GM18951 (cell line): ENCODE data around the gene SLC35A3.

Experiments used
- POLR2A ChIP-seq: IDR thresholded peaks from 4 replicates; pipeline ENCODE4 v1.6.1; 2011; ENCODE audit warnings: mild to moderate bottlenecking; ENCODE audit not compliant: insufficient read length, insufficient read depth; ENCODE audit errors: extremely low read depth
- in situ Hi-C: fragments of 300-500 bp; cut with MboI; formaldehyde crosslinking; loops from one replicate; pipeline ENCODE4 v1.12.0; 2022; ENCODE audit warnings: low sequenced_read_pairs, mixed read lengths, inconsistent platforms; ENCODE audit not compliant: unreplicated experiment

Gene SLC35A3

DNA sequence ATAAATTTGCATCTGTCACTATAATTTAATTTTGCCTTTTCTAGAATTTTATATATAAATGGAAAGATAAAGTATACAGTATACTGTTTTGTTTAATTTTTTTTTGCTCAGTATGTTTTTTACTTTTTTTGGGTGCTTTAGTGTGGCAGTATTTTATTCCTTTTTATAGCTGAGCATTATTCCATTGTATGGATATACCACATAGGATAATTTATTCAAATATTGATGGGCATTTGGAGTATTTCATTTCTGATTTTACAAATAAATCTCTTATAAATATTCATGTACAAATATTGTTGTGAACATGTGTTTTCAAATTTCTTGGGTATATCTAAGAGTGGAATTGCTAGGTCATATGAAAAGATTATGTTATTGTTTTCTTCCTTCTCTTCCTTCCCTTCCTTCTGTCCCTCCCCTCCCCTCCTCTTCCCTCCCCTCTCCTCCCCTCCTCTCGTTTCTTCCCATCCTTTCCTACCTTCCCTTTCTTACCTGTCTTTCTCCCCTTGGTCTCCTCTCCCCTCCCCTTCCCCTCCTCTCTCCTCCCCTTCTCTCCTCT, 18.5 kb downstream of the SLC35A3 start:
- TF ChIP-seq POLR2A, result no peak
- in situ Hi-C loops, result no loop called here

DNA sequence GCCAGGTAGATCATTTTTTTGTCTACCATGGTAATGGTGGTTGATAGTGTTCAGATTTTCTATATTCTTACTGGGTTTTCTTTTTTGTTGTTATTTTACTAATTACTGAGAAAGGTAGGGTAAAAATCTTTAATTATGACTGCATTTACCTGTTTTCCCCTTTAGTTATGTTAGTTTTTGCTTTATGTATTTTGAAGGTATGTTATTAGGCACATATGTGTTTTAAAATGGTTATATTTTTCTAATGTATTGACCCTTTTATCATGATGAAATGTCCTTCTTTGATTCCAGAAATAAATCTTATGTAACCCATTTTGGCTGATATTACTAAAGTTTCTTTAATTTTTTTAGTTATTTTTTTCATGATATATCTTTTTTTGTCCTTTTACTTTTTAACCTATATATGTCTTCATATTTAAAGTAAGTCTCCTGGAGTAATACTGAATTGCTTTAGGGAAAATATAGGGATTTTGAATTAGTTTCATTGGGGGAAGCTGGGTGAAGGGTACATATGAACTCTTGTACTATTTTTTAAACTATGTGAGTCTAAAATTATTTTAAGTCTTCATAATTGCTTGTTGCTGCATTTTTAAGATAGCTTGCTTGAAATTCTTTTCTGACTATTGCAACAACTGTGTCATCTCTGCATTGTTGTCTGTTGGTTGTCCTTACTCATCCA, 22.4 kb downstream of the SLC35A3 start:
- no peak for TF ChIP-seq POLR2A
- in situ Hi-C loops, result no loop called here

DNA sequence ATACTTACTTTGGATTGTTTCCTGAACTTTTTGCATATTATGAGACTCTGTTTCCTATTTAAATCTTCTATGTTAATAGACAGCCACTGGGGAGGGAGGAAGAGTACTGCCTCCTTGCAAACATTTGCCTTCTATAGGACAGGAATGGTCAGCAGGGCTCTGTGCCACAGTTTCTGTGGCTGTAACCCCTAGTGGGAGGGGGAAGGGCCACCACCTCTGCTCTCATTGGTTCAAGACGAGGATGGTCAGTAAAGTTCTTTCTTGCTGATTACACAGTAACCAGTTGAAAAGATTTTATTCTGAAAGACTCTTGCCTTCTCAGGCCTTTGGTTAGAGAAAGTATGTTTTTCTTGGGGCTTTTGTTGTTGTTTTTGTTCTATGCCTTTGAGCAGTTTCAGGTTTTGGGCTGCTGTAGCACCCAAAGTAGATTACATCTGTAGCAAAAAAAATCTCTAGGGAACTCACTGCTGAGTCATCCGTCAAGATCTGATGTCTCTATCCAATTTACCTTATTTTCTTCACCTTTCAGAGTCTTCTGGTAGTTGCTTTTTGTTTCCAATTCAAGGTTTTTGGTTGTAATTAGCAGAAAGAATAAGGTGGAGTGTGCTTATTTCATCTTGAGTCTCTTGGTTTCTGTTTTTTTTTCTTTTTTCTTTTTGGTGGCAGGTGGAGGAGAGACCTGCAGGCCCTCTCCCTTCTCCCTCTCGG, 23.1 kb downstream of the SLC35A3 start:
- no peak for TF ChIP-seq POLR2A
- in situ Hi-C loops, result no loop called here

DNA sequence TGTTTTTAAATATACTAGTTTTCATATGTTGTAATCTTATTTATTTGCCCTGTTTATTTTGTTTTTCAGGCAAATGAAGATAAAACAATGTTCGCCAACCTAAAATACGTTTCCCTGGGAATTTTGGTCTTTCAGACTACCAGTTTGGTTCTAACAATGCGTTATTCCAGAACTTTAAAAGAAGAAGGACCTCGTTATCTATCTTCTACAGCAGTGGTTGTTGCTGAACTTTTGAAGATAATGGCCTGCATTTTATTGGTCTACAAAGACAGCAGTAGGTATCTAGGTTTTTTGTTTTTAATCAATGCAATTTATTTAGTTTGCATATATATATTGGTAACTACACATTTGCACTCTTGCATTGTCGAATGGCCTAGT, 23.7 kb downstream of the SLC35A3 start:
- TF ChIP-seq POLR2A, result no peak
- in situ Hi-C loops, result no loop called here

DNA sequence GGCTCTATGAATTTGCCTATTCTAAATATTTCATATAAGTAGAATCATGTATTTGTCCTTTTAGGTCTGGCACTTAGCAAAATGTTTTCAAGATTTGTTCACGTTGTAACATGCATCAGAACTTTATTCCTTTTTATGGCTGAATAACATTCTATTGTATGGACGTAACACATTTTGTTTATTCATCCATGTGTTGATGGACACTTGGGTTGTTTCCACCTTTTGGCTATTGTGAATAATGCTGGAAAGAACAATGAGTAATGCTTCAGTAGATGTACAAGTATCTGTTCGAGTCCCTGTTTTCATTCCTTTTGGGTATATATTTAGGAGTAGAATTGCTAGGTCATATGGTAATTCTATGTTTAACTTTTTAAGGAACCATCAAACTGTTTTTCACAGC, 24.7 kb downstream of the SLC35A3 start:
- no peak for TF ChIP-seq POLR2A
- in situ Hi-C loops, result no loop called here

DNA sequence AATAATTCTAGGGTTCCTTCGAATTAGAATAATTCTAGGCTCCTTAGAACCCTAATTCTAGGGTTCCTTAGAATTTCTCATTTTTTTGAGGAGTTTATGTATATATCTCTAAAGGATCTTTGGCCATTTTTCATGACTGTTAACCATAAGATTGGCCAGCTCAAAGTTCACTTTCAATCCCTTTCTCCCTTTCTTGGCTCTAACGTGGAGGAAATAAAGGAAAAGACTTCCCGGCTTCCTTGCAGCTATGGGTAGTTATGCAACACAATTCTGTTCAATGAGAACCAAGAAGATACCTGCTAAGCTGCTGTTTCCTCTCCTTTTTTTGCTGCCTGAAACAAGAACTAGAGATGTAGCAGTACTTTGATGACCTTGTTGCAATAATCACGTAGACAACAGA, 27.2 kb downstream of the SLC35A3 start:
- in situ Hi-C loops, result no loop called here
- no peak for TF ChIP-seq POLR2A

DNA sequence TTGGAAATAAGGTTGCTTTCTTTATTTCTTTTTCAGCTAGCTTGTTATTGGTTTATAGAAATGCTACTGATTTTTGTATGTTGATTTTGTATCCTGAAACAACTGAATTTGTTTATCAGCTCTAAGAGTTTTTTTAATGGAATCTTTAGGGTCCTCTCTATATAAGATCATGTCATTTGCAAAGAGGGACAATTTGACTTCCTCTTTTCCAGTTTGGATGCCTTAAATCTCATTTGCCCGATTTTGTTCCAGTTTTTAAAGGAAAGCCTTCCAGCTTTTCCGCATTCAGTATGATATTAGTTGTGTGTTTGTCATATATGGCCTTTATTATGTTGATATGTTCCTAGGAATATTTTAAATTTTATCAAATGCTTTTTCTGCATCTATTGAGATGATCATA, 31.7 kb downstream of the SLC35A3 start:
- TF ChIP-seq POLR2A, result no peak
- in situ Hi-C loops, result no loop called here

DNA sequence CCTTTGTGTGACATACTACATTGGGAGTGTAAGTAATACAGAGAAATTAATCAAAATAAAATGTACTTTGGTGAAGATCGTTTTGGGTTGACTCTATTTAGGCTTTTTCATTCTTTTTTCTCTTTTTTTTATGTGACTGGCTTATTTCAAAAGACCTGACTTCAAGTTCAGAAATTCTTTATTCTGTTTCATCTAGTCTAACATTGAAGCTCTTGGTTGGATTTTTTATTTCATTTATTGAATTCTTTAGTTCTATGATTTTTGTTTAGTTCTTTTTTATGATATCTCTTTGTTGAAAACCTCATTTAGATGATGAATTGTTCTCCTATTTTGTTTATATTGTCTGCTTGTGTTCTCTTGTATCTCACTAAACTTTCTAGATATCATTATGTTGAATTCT, 35.6 kb downstream of the SLC35A3 start:
- in situ Hi-C loops, result no loop called here
- no peak for TF ChIP-seq POLR2A

DNA sequence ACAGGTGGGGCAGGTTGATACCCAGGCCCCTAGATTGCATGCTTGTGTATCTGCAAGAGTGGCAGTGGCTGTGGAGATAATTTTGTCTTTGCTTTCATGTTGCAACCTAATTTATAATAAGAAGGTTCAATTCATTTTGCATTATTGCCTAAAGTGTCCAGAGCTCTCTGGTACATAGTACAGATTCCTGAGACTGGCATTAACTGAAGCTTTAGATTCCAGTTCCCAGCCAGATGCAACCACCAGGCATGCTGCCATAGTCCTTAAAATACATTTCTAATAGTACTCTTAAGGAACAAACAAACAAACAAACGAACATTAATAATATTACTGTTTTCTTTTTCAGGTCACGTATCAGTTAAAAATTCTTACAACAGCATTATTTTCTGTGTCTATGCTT, 36.9 kb downstream of the SLC35A3 start:
- TF ChIP-seq POLR2A, result no peak
- in situ Hi-C loops, result no loop called here

DNA sequence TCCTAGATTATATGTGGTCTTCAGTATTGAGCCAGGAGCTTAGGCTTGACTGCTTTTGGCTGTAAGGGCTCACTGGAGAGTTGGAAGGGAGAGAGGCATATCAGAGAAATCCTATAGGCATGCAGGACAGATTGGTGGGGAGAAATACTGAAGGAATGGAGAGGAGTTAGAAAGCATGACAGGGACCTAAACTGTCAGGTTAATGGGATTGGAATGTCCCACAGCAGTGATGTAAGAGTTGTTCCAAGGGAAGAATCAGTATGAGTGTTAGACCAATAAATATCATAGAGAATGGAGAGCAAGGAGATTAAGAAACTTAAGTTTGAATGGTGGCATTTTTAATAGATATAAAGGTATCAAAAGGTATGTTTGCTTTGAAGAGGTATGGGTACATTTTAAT, 39.7 kb downstream of the SLC35A3 start:
- in situ Hi-C loops, result no loop called here
- no peak for TF ChIP-seq POLR2A

DNA sequence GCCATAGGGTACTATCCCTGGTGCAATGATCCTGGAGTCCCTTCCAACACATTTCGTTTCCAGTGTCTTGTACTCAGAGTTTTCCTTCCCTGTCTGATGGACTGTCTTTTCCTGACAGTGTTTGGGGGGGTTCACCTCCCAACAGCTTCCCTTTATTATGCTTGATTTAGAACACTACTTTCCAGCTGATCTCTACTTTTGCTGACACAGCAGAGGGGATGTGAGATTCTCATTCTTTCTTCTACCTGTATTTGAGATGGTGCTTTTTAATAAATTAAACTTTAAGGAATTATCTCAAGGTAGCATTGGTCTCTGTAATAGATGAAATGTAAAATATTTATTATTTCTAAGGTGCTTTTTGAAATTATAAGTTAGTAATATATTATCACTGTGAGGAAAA, 41.0 kb downstream of the SLC35A3 start:
- no peak for TF ChIP-seq POLR2A
- in situ Hi-C loops, result no loop called here

DNA sequence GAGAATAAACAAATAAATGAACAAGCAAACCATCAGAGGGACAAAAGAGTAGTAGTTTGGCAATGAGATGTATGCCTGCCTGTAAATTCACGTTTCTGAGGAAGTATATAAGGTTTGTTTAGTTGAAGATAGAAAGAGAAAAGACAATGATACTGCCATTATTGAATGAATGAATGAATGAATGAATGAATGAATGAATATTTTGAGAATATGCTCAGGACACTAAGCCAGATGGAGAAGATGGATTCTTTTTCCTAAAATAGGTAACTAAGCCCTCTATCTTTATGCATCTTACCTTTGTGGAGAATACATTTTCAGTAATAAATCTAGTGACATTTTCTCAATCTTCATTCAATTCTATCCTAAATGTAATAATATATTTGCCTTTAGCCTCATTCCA, 49.4 kb downstream of the SLC35A3 start:
- in situ Hi-C loops, result no loop called here
- no peak for TF ChIP-seq POLR2A

DNA sequence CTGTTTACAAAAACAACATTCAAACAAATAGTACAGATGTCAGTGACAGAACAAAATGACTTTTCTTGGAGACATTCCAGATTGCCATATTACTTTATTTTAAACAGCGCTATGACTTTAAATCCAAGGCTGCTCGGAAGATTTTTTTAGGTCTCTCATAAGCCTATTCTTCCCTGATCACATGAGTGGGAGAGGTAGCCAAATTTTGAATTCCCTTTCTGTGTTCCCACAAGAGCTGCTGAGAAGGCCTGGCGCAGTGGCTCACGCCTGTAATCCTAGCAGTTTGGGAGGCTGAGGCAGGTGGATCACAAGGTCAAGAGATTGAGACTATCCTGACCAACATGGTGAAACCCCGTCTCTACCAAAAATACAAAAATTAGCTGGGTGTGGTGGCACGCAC, 53.7 kb downstream of the SLC35A3 start:
- no peak for TF ChIP-seq POLR2A
- in situ Hi-C loops, result no loop called here

DNA sequence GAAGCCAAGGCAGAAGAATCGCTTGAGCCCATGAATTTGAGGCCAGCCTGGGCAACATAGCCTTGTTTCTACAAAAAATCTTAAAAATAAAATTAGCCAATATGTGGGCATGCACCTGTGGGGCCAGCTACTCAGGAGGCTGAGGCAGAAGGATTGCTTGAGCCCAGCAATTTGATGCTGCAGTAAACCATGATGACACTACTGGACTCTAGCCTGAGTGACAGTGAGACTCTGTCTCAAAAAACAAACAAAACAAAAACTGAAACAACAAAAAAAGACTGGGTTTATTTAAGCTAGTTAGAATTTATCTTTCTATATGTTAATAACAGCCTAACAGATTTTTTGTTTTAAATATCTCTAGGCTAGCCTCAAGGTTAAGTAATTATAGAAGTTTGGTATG, 57.4 kb downstream of the SLC35A3 start:
- in situ Hi-C loops, result no loop called here

More for the DNA sequence above, 57.4 kb downstream of the SLC35A3 start:
- no peak for TF ChIP-seq POLR2A
